HepG2 (cell line): ENCODE data around the gene IFNLR1. TPM values are rescaled to one million over a fixed set of nuclear protein-coding genes. Genes with fewer than 3 reads are reported as not detected.

Experiments
- ATAC-seq: fragments of 200-7000 bp; cut with Tn5 transposase; 3 replicates; pipeline ENCODE4 v1.9.1; 2020; ENCODE audit warnings: mild to moderate bottlenecking, moderate library complexity
- BruUV-seq: library from RNA; stranded (reverse); fragments of 400-500 nt; replicated peaks from 2 replicates; lab custom pipeline; 2021; lab: Mats Ljungman, UMichigan
- CTCF ChIA-PET: fragments of 300-600 bp; formaldehyde crosslinking; extraction: SDS; loops from one replicate; lab custom pipeline; 2021; ENCODE audit warnings: low total read pairs, inconsistent platforms, low intra/inter-chr PET ratio; lab: Yijun Ruan, JAX
- POLR2A ChIA-PET: fragments of 350-600 bp; sonication (Branson Sonifier 250); formaldehyde crosslinking; loops from one replicate; lab custom pipeline; 2020; ENCODE audit warnings: antibody characterized with exemption, inconsistent platforms; lab: Yijun Ruan, JAX
- DNase-seq: peaks from one replicate; pipeline ENCODE4 v3.0.0-alpha.2; 2015; ENCODE audit warnings: low spot score
- FAIRE-seq: peaks from 3 replicates; lab custom pipeline; 2011; peaks lifted over from hg19 to GRCh38; lab: Jason Lieb, UNC
- H2AFZ ChIP-seq: one replicate; pipeline ENCODE4 v1.6.1; 2011; ENCODE audit warnings: low read length, inconsistent platforms
- H3K27ac ChIP-seq: fragments of 300-600 bp; 3 replicates; pipeline ENCODE4 v1.8.0; 2011; ENCODE audit warnings: mixed run types, mild to moderate bottlenecking, mixed read lengths, low read length, inconsistent platforms; ENCODE audit not compliant: insufficient read depth; ENCODE audit errors: extremely low read length
- H3K27me3 ChIP-seq, 2 experiments: fragments of 200-600 bp in 1 of 2; 2 replicates in 1 of 2; 3 replicates in 1 of 2; pipeline versions ENCODE4 v1.6.0 to v1.8.0; 2011; ENCODE audit warnings: low read length in 2 of 2, mild to moderate bottlenecking in 2 of 2, moderate library complexity in 2 of 2, inconsistent platforms in 1 of 2; ENCODE audit not compliant: insufficient read depth in 2 of 2, control insufficient read depth in 1 of 2
- H3K36me3 ChIP-seq, 2 experiments: fragments of 200-600 bp in 1 of 2; replicated peaks in 1 of 2; 2 replicates in 1 of 2; 3 replicates in 1 of 2; pipeline versions ENCODE4 v1.5.1 to v1.8.0; 2011; ENCODE audit warnings: low read length in 2 of 2, inconsistent platforms in 1 of 2; ENCODE audit not compliant: insufficient read depth in 2 of 2, control insufficient read depth in 1 of 2
- H3K4me1 ChIP-seq: 2 replicates; pipeline ENCODE4 v1.5.1; 2012; ENCODE audit warnings: low read length, inconsistent platforms; ENCODE audit not compliant: insufficient read depth
- H3K4me2 ChIP-seq: 2 replicates; pipeline ENCODE4 v1.6.0; 2011; ENCODE audit warnings: low read depth, low read length, inconsistent platforms
- H3K4me3 ChIP-seq, 3 experiments: fragments of 200-600 bp in 1 of 3; sonication (generic), shearing (Covaris generic) in 1 of 3; replicated peaks in 1 of 3; 2 replicates each; pipeline ENCODE4 v1.5.1; 2011 to 2016; ENCODE audit warnings: low read length in 3 of 3, inconsistent platforms in 2 of 3, low read depth in 2 of 3, mild to moderate bottlenecking in 2 of 3, control low read depth in 1 of 3, mixed read lengths in 1 of 3; ENCODE audit not compliant: insufficient read depth in 1 of 3
- H3K79me2 ChIP-seq: one replicate; pipeline ENCODE4 v1.6.1; 2011; ENCODE audit warnings: low read length, inconsistent platforms; ENCODE audit not compliant: insufficient read depth
- H3K9ac ChIP-seq: 2 replicates; pipeline ENCODE4 v1.6.0; 2011; ENCODE audit warnings: mild to moderate bottlenecking, low read depth, low read length, inconsistent platforms; ENCODE audit not compliant: insufficient read depth
- H3K9me3 ChIP-seq: 2 replicates; pipeline ENCODE4 v1.5.1; 2012; ENCODE audit warnings: mild to moderate bottlenecking, low read length
- H4K20me1 ChIP-seq: 2 replicates; pipeline ENCODE4 v1.6.0; 2011; ENCODE audit warnings: inconsistent platforms, mild to moderate bottlenecking, low read length, moderate library complexity; ENCODE audit not compliant: insufficient read depth
- ATM ChIP-seq: fragments of 450-650 bp; IDR thresholded peaks from 2 replicates; pipeline ENCODE4 v1.7.1; 2017; ENCODE audit warnings: mild to moderate bottlenecking, borderline replicate concordance
- EED ChIP-seq: sonication (generic); formaldehyde crosslinking; IDR thresholded peaks from 2 replicates; pipeline ENCODE4 v1.5.0; 2020; ENCODE audit warnings: mild to moderate bottlenecking, missing genetic modification reagents
- SAP130 ChIP-seq: IDR thresholded peaks from 2 replicates; pipeline ENCODE4 v1.6.1; 2016; ENCODE audit warnings: low read depth
- SMARCC2 ChIP-seq: fragments of 450-650 bp; IDR thresholded peaks from 2 replicates; pipeline ENCODE4 v1.6.1; 2017; ENCODE audit warnings: antibody characterized with exemption, mild to moderate bottlenecking
- ZNF24 ChIP-seq: fragments of 450-650 bp; IDR thresholded peaks from 2 replicates; pipeline ENCODE4 v1.6.1; 2017; ENCODE audit warnings: antibody characterized with exemption, mild to moderate bottlenecking
- WGBS: methylation state at CpG from one replicate; pipeline ENCODE4 v1.1.6; 2017; ENCODE audit warnings: low lambda C conversion rate; 5-methylcytosine and 5-hydroxymethylcytosine counted together
- in situ Hi-C: cut with HindIII; loops from 2 replicates; pipeline ENCODE4 v1.10.0; 2017; ENCODE audit warnings: low pct_unique_long_range_greater_than_20kb; ENCODE audit not compliant: extremely low pct_ligation_motif_present
- intact Hi-C: fragments of 100-400 bp; cut with micrococcal nuclease; formaldehyde crosslinking; loops from one replicate; pipeline ENCODE4 v1.10.0; 2022; ENCODE audit not compliant: unreplicated experiment
- polyA plus RNA-seq, 8 experiments: library from polyadenylated mRNA; depleted of rRNA in 3 of 8; stranded (reverse) in 7 of 8; unstranded in 1 of 8; fragments of >200 nt; fragmentation: Illumina TruSeq in 4 of 8; extraction: Trizol in 4 of 8; gene quantifications; 2 replicates each; pipeline versions ENCODE4 v1.2.1 to v1.2.3, GENCODE V29; 2011 to 2016; ENCODE audit warnings: low read depth in 4 of 8, missing spikeins in 1 of 8, mixed read lengths in 1 of 8; ENCODE audit not compliant: insufficient read depth in 1 of 8
- total RNA-seq, 5 experiments: library from RNA; depleted of rRNA; stranded (reverse); fragments of >200 nt; fragmentation: Illumina TruSeq; extraction: Trizol; gene quantifications; 2 replicates each; pipeline ENCODE4 v1.2.3, GENCODE V29; 2016; ENCODE audit warnings: low read depth in 1 of 5
- TF ChIP-seq, protein P1 (sequence below): sonication (generic); formaldehyde crosslinking; IDR thresholded peaks from 2 replicates; pipeline ENCODE4 v1.4.0; 2020; ENCODE audit warnings: mild to moderate bottlenecking, missing genetic modification reagents
- TF ChIP-seq, protein P2 (sequence below): sonication (generic); formaldehyde crosslinking; IDR thresholded peaks from 2 replicates; pipeline ENCODE4 v1.4.0; 2020; ENCODE audit warnings: missing genetic modification reagents
- TF ChIP-seq, protein P3 (sequence below): sonication (generic); formaldehyde crosslinking; IDR thresholded peaks from 2 replicates; pipeline ENCODE4 v1.5.1; 2020; ENCODE audit warnings: mild to moderate bottlenecking, missing genetic modification reagents, moderate library complexity

The IFNLR1 gene
- total and polyA plus RNA-seq, 2 of the 13 experiments (the other 11 are each of a cell fraction or from before 2014, with no cell fraction given): 3.8 to 8.5 TPM

DNA sequence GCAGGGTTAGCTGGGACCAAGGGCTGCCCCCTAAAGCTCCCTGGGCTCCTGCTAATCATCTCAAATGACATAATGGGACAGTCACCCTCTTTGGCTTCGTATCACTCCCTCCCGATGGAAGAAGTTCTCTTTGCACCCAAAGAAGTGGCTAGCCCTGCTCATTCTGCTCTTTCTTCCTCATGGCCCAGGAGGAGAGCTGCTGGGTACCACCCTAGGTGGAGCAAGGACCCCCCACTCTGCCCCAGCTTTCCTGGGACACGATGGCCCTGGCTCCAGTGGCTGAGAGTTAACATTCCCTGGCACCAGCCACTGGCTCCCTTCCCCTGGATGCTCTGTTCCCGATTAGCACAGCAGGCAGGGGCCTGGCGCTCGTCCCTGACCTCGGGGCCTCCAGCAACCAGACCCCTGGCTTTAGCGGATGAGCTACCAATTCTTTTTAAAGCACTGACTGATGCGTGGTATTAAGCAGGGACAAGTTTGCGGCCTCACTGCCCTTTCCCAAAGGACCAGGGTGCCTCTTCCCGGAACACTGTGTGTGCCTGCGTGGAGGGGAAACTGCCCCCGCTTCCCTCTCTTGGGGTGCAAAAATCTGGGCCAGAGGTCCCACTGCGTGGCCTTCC lies 76.3 kb downstream of the IFNLR1 start:
- peaks cover 0 to 1% of the 10 kb centered on the region in 2 experiments; a peak in 1 of 5 replicates for H3K27me3 ChIP-seq
- CTCF ChIA-PET: no interaction called here
- H3K9ac ChIP-seq: no peak overlapping the region
- in situ Hi-C loops: no loop called here
- no peaks in the 10 kb centered on the region for H3K9me3 ChIP-seq
- 48% methylated on average over 7 of the region's 14 CpGs for WGBS
- peak overlapping the region; percentile 96 for H3K4me2 ChIP-seq
- no peak for FAIRE-seq
- H3K79me2 ChIP-seq: peaks cover 6% of the 10 kb centered on the region
- no peak for TF ChIP-seq EED (CRISPR knock-in tag)
- no peak for TF ChIP-seq ZNF24
- TF ChIP-seq, protein P1, sequence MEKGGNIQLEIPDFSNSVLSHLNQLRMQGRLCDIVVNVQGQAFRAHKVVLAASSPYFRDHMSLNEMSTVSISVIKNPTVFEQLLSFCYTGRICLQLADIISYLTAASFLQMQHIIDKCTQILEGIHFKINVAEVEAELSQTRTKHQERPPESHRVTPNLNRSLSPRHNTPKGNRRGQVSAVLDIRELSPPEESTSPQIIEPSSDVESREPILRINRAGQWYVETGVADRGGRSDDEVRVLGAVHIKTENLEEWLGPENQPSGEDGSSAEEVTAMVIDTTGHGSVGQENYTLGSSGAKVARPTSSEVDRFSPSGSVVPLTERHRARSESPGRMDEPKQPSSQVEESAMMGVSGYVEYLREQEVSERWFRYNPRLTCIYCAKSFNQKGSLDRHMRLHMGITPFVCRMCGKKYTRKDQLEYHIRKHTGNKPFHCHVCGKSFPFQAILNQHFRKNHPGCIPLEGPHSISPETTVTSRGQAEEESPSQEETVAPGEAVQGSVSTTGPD: 0 out of 2 replicates have a peak, but pooled peaks have one; percentile 45
- TF ChIP-seq, protein P2, sequence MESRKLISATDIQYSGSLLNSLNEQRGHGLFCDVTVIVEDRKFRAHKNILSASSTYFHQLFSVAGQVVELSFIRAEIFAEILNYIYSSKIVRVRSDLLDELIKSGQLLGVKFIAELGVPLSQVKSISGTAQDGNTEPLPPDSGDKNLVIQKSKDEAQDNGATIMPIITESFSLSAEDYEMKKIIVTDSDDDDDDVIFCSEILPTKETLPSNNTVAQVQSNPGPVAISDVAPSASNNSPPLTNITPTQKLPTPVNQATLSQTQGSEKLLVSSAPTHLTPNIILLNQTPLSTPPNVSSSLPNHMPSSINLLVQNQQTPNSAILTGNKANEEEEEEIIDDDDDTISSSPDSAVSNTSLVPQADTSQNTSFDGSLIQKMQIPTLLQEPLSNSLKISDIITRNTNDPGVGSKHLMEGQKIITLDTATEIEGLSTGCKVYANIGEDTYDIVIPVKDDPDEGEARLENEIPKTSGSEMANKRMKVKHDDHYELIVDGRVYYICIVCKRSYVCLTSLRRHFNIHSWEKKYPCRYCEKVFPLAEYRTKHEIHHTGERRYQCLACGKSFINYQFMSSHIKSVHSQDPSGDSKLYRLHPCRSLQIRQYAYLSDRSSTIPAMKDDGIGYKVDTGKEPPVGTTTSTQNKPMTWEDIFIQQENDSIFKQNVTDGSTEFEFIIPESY (CRISPR knock-in tag): peak; percentile 84; the same call in 1 of the 2 replicates
- TF ChIP-seq ATM: no peak
- peak; percentile 20; the same call in 1 of the 2 replicates for TF ChIP-seq SAP130 (CRISPR knock-in tag)
- TF ChIP-seq SMARCC2: no peak
- TF ChIP-seq, protein P3, sequence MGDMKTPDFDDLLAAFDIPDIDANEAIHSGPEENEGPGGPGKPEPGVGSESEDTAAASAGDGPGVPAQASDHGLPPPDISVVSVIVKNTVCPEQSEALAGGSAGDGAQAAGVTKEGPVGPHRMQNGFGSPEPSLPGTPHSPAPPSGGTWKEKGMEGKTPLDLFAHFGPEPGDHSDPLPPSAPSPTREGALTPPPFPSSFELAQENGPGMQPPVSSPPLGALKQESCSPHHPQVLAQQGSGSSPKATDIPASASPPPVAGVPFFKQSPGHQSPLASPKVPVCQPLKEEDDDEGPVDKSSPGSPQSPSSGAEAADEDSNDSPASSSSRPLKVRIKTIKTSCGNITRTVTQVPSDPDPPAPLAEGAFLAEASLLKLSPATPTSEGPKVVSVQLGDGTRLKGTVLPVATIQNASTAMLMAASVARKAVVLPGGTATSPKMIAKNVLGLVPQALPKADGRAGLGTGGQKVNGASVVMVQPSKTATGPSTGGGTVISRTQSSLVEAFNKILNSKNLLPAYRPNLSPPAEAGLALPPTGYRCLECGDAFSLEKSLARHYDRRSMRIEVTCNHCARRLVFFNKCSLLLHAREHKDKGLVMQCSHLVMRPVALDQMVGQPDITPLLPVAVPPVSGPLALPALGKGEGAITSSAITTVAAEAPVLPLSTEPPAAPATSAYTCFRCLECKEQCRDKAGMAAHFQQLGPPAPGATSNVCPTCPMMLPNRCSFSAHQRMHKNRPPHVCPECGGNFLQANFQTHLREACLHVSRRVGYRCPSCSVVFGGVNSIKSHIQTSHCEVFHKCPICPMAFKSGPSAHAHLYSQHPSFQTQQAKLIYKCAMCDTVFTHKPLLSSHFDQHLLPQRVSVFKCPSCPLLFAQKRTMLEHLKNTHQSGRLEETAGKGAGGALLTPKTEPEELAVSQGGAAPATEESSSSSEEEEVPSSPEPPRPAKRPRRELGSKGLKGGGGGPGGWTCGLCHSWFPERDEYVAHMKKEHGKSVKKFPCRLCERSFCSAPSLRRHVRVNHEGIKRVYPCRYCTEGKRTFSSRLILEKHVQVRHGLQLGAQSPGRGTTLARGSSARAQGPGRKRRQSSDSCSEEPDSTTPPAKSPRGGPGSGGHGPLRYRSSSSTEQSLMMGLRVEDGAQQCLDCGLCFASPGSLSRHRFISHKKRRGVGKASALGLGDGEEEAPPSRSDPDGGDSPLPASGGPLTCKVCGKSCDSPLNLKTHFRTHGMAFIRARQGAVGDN: peak; percentile 21; the same call in 1 of the 2 replicates
- TF ChIP-seq, all 625 proteins: peak for 4
- Histone ChIP-seq H3K4me3 (peak overlapping the region in 1 of 3 experiments; percentile 20; a peak in 1 of 6 replicates), H3K4me1 (peaks cover 99% of the 10 kb centered on the region), H3K36me3 (no peaks in the 10 kb centered on the region), H2AFZ (no peak overlapping the region), H4K20me1 (no peaks in the 10 kb centered on the region), H3K27ac (no peak overlapping the region)
- no TSS peak for BruUV-seq
- no peak for DNase-seq
- intact Hi-C loops: loop anchor here (5.0 kb wide), 1 partner anchor 77 kb away; the partner anchor contains the start of gene IFNLR1
- ATAC-seq: no peak
- POLR2A ChIA-PET: interaction anchor here (1.4 kb wide), 1 partner anchor 10 kb away, joined by 6 read pairs; no protein-coding TSS in a partner anchor
